ENCODE results near the gene IER5L. TPM values are rescaled to one million over a fixed set of nuclear protein-coding genes. Genes with fewer than 3 reads are reported as not detected.
"Not testable (repeated sequence)": the region's sequence is repeated elsewhere in the genome, so short reads cannot be mapped to it uniquely, and the experiment has no call there.

The IER5L gene
- total RNA-seq, 2 donors from 2014 or later = 7.2 to 30.7 TPM

- no peaks in the 10 kb centered on the region for H3K9me3 ChIP-seq
- H3K36me3 ChIP-seq = no peaks in the 10 kb centered on the region
- DNase-seq (ENCODE audit: low spot score) = no peak
- no peaks in the 10 kb centered on the region for H3K4me1 ChIP-seq (replicated peaks)
- no peak for TF ChIP-seq POLR2A (IDR thresholded peaks at IDR 0.05)
- TF ChIP-seq CTCF (IDR thresholded peaks at IDR 0.05) = no peak
- no peak for TF ChIP-seq POLR2AphosphoS5 (IDR thresholded peaks at IDR 0.05)
- intact Hi-C loops (cut with DNase I) = no loop called here
- H3K4me3 ChIP-seq = no peak overlapping the region
- 45% methylated on average over 8 of the region's 8 CpGs for WGBS
- H3K27me3 ChIP-seq (replicated peaks; ENCODE audit: insufficient read depth) = no peaks in the 10 kb centered on the region
- peak overlapping the region in 1 of 2 donors; percentile 25 for H3K27ac ChIP-seq
These were observed 19.9 kb upstream of the IER5L start for GRCh38 chr9:129197978-129198318.

GRCh38 chr9:129197045-129197444 lies 19.0 kb upstream of the IER5L start:
- H3K4me3 ChIP-seq; DNase-seq (ENCODE audit: low spot score); H3K27me3 ChIP-seq (replicated peaks; ENCODE audit: insufficient read depth); H3K4me1 ChIP-seq (replicated peaks); H3K9me3 ChIP-seq; H3K27ac ChIP-seq; H3K36me3 ChIP-seq; intact Hi-C loops (cut with DNase I): not testable (repeated sequence)
- 92% methylated on average over 6 of the region's 6 CpGs for WGBS

- intact Hi-C loops (cut with DNase I) = no loop called here
- no peak for DNase-seq (ENCODE audit: low spot score)
- Histone ChIP-seq H3K27me3 (replicated peaks; ENCODE audit: insufficient read depth) (no peaks in the 10 kb centered on the region), H3K27ac (no peak overlapping the region), H3K9me3 (no peaks in the 10 kb centered on the region), H3K36me3 (no peaks in the 10 kb centered on the region), H3K4me3 (no peak overlapping the region), H3K4me1 (replicated peaks) (no peaks in the 10 kb centered on the region)
- TF ChIP-seq POLR2AphosphoS5 (IDR thresholded peaks at IDR 0.05) (no peak), POLR2A (IDR thresholded peaks at IDR 0.05) (no peak)
- 93% methylated on average over 10 of the region's 10 CpGs for WGBS
These were observed 17.5 kb upstream of the IER5L start for GRCh38 chr9:129195606-129196005.

GRCh38 chr9:129194221-129194620 lies 16.2 kb upstream of the IER5L start:
- Histone ChIP-seq H3K27ac (no peak overlapping the region), H3K27me3 (replicated peaks; ENCODE audit: insufficient read depth) (no peaks in the 10 kb centered on the region), H3K4me3 (no peak overlapping the region), H3K4me1 (replicated peaks) (no peaks in the 10 kb centered on the region), H3K36me3 (no peaks in the 10 kb centered on the region), H3K9me3 (no peaks in the 10 kb centered on the region)
- 68% methylated on average over 3 of the region's 3 CpGs for WGBS
- no peak for DNase-seq (ENCODE audit: low spot score)
- intact Hi-C loops (cut with DNase I) = no loop called here
- no peak for TF ChIP-seq CTCF (IDR thresholded peaks at IDR 0.05)
- no peak for TF ChIP-seq POLR2AphosphoS5 (IDR thresholded peaks at IDR 0.05)
- TF ChIP-seq POLR2A (IDR thresholded peaks at IDR 0.05) = no peak

- 79% methylated on average over 7 of the region's 7 CpGs for WGBS
- no peak for DNase-seq (ENCODE audit: low spot score)
- intact Hi-C loops (cut with DNase I) = no loop called here
- Histone ChIP-seq H3K27ac (no peak overlapping the region), H3K9me3 (no peaks in the 10 kb centered on the region), H3K27me3 (replicated peaks; ENCODE audit: insufficient read depth) (no peaks in the 10 kb centered on the region), H3K36me3 (no peaks in the 10 kb centered on the region), H3K4me1 (replicated peaks) (no peaks in the 10 kb centered on the region), H3K4me3 (no peak overlapping the region)
- TF ChIP-seq POLR2A (IDR thresholded peaks at IDR 0.05) = no peak
- no peak for TF ChIP-seq POLR2AphosphoS5 (IDR thresholded peaks at IDR 0.05)
- no peak for TF ChIP-seq CTCF (IDR thresholded peaks at IDR 0.05)
These were observed 15.6 kb upstream of the IER5L start for GRCh38 chr9:129193655-129194054.

GRCh38 chr9:129191234-129191633 lies 13.2 kb upstream of the IER5L start:
- H3K4me1 ChIP-seq (replicated peaks) = no peaks in the 10 kb centered on the region
- DNase-seq (ENCODE audit: low spot score) = no peak
- no peak overlapping the region for H3K4me3 ChIP-seq
- no peaks in the 10 kb centered on the region for H3K27me3 ChIP-seq (replicated peaks; ENCODE audit: insufficient read depth)
- no peaks in the 10 kb centered on the region for H3K36me3 ChIP-seq
- intact Hi-C loops (cut with DNase I) = no loop called here
- WGBS = 90% methylated on average over 7 of the region's 7 CpGs
- H3K9me3 ChIP-seq = no peaks in the 10 kb centered on the region
- H3K27ac ChIP-seq = no peak overlapping the region
- no peak for TF ChIP-seq POLR2AphosphoS5 (IDR thresholded peaks at IDR 0.05)
- TF ChIP-seq POLR2A (IDR thresholded peaks at IDR 0.05) = no peak
- no peak for TF ChIP-seq CTCF (IDR thresholded peaks at IDR 0.05)

- H3K36me3 ChIP-seq; DNase-seq (ENCODE audit: low spot score); H3K27ac ChIP-seq; H3K9me3 ChIP-seq; H3K27me3 ChIP-seq (replicated peaks; ENCODE audit: insufficient read depth); intact Hi-C loops (cut with DNase I); H3K4me3 ChIP-seq; H3K4me1 ChIP-seq (replicated peaks): not testable (repeated sequence)
- WGBS = 96% methylated on average over 8 of the region's 8 CpGs
These were observed 11.9 kb upstream of the IER5L start for GRCh38 chr9:129189971-129190370.
